Measurements from ENCODE around the gene DDX24. TPM values are rescaled to one million over a fixed set of nuclear protein-coding genes. Genes with fewer than 3 reads are reported as not detected.
A peak's percentile ranks its signal among the peaks of the same experiment; 100 is the strongest.

Gene DDX24
- total RNA-seq, 2 experiments from 2014 or later: 187 to 211 TPM

DNA sequence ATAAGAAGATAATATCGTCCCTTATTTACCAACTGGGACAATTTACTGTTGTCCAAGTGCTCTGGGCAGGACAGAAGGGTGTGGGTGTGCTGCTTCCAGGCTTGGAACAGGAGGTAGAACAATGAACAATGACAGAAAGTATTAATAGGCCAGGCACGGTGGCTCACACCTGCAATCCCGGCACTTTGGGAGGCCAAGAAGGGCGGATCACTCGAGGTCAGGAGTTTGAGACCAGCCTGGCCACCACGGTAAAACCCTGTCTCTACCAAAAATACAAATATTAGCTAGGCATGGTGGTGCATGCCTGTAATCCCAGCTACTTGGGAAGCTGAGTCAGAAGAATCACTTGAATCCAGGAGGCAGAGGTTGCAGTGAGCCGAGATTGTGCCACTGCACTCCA lies 32.1 kb upstream of the DDX24 start:
- Mint-ChIP-seq H3K4me3 (no peak overlapping the region), H3K9me3 (no peaks in the 10 kb centered on the region), H3K27me3 (no peaks in the 10 kb centered on the region), H3K27ac (peak overlapping the region; percentile 17), H3K4me1 (peaks cover 49% of the 10 kb centered on the region), H3K36me3 (ENCODE audit: low read depth) (peaks cover 4% of the 10 kb centered on the region)
- ChIA-PET CTCF (interaction anchor here (0.9 to 1.3 kb wide), 3 partner anchors 11 to 17 kb away, joined by 3 read pairs; no protein-coding TSS in a partner anchor), POLR2A (no interaction called here)
- DNase-seq: no peak

DNA sequence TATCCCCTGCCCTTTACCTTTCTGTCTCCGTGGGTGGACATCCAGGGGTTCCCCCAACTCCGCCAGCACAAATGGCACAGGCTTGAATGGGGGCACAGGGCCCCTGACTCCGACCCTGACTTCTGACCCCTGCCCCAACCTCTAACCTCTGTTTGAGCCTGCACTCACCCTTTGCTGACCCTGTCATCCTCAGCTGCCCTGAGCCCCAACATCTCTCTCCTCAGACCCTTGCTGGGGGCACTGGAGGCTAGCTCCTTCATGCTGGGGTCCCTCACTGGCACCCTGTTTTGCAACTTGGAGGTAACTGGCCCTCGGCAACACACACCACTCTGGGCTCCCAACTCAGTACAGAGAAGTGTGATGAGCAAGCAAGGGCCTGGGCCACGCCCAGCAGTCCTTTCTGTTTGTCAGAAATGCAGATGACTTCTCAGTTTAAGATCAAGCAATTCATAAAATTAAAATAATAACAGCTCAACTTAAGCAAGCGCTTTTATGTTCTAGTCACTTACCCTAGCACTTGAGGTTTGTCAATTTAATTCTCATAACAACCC lies 31.6 kb upstream of the DDX24 start:
- H3K27ac Mint-ChIP-seq: peak overlapping the region; percentile 46
- peaks cover 47% of the 10 kb centered on the region for H3K4me1 Mint-ChIP-seq
- CTCF ChIA-PET: interaction anchor here (0.9 to 1.3 kb wide), 3 partner anchors 12 to 17 kb away, joined by 3 read pairs; no protein-coding TSS in a partner anchor
- no peaks in the 10 kb centered on the region for H3K27me3 Mint-ChIP-seq
- no peaks in the 10 kb centered on the region for H3K9me3 Mint-ChIP-seq
- POLR2A ChIA-PET: no interaction called here
- H3K36me3 Mint-ChIP-seq (ENCODE audit: low read depth): peaks cover 4% of the 10 kb centered on the region
- H3K4me3 Mint-ChIP-seq: peak overlapping the region; percentile 71
- no peak for DNase-seq

DNA sequence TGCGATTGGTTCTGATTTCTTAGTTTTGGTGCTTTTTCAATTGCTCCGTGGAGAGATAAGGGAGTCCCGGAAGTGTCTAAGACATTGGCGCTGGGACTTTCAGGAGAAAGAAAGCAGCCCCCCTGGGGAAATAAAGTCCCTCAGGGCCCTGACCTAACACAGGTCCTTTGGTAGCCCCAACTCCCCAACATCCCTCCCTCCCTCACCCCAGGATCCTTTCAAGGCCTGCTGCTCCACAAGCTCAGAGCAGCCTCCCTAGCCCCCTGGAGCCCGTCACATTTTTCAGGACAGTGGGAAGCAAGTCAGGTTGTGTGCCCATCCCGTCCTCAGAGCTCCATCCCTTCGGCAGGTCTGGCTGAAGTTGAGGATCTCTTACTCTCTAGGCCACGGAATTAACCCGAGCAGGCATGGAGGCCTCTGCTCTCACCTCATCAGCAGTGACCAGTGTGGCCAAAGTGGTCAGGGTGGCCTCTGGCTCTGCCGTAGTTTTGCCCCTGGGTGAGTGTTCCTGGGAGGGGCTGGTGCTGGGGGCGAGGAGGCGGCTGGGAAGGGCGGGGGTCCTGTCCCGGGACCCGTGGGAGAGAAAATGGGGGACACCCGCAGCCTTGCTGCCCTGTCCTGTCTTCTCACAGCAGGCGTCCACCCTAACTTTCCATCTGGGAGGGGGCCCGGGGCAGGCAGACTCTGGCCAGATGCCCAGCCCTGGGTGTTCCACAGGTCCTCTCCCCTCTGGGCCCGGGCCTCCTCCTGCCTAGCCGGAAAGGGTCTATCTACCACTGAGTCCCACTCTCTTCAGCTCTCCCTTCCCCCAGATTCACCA lies 30.5 kb upstream of the DDX24 start:
- peak overlapping the region; percentile 85 for H3K27ac Mint-ChIP-seq
- H3K4me1 Mint-ChIP-seq: peaks cover 47% of the 10 kb centered on the region
- H3K4me3 Mint-ChIP-seq: peak overlapping the region; percentile 71
- DNase-seq: no peak
- ChIA-PET CTCF (interaction anchor here (1.0 to 1.1 kb wide), 2 partner anchors 11 to 25 kb away, joined by 3 to 5 read pairs; no protein-coding TSS in a partner anchor), POLR2A (no interaction called here)
- H3K9me3 Mint-ChIP-seq: no peaks in the 10 kb centered on the region
- no peaks in the 10 kb centered on the region for H3K27me3 Mint-ChIP-seq
- peaks cover 4% of the 10 kb centered on the region for H3K36me3 Mint-ChIP-seq (ENCODE audit: low read depth)

DNA sequence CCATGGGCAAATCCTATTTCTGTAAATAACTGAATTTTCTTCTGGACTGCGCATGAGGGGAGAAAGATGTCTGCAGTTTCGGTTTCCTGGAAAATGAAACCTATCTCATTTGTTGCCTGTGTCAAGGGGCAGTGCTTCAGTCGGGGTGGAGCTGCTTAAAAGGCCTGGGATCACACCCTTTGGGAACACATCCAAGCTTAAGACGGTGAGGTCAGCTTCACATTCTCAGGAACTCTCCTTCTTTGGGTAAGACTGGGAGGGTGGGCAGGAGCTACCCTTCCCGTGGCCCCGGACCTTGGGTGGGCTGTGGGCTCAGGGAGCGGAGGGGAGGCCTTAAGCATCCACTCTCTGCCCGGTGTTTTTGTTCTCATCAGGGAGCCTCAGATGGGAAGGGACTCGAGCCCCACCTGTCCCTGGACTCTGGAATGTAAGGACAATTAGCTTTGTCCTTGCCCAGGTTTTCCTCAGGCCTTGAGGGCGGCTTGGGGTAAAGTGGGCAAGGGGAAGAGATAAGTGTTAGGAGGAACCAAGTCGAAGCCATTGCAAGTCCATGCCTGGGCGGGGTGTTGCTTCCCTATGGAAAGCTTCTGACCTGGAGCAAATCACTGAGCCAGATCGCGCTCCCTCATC lies 29.7 kb upstream of the DDX24 start, which contains the start of gene IFI27:
Gene IFI27 (plus strand): TSS at position 185 of the 630 bp plus-strand sequence.
- peaks cover 47% of the 10 kb centered on the region for H3K4me1 Mint-ChIP-seq
- DNase-seq: peak; percentile 24
- no peaks in the 10 kb centered on the region for H3K27me3 Mint-ChIP-seq
- ChIA-PET POLR2A (no interaction called here), CTCF (interaction anchor here (0.6 to 1.1 kb wide), 3 partner anchors 10 to 478 kb away, joined by 3 to 5 read pairs (median 3); no protein-coding TSS in a partner anchor)
- no peaks in the 10 kb centered on the region for H3K9me3 Mint-ChIP-seq
- H3K27ac Mint-ChIP-seq: peak within 1 kb of the TSS; percentile 85
- peaks cover 4% of the 10 kb centered on the region for H3K36me3 Mint-ChIP-seq (ENCODE audit: low read depth)
- H3K4me3 Mint-ChIP-seq: peak within 1 kb of the TSS; percentile 71

DNA sequence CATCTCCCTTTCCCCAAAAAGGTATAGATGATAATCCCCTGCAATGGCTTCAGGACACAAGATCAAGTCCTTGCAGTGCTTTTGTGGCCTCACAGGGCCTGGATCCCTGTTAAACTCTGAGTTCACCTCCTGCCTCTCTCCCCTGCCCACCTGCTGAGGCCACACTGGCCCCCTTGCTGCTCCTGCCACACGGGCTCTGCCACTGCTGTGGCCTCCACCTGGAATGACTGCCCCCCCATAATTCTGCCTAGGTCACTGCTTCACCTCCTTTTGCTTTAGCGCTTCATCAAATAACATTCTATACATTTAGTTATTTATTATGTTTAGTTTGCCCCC lies 28.9 kb upstream of the DDX24 start:
- no peaks in the 10 kb centered on the region for H3K9me3 Mint-ChIP-seq
- ChIA-PET POLR2A (no interaction called here), CTCF (interaction anchor here (0.6 kb wide), 1 partner anchor 11 kb away, joined by 3 read pairs; no protein-coding TSS in a partner anchor)
- H3K27ac Mint-ChIP-seq: peak overlapping the region; percentile 85
- no peaks in the 10 kb centered on the region for H3K27me3 Mint-ChIP-seq
- DNase-seq: no peak
- no peak overlapping the region for H3K4me3 Mint-ChIP-seq
- H3K4me1 Mint-ChIP-seq: peaks cover 39% of the 10 kb centered on the region
- peaks cover 4% of the 10 kb centered on the region for H3K36me3 Mint-ChIP-seq (ENCODE audit: low read depth)

DNA sequence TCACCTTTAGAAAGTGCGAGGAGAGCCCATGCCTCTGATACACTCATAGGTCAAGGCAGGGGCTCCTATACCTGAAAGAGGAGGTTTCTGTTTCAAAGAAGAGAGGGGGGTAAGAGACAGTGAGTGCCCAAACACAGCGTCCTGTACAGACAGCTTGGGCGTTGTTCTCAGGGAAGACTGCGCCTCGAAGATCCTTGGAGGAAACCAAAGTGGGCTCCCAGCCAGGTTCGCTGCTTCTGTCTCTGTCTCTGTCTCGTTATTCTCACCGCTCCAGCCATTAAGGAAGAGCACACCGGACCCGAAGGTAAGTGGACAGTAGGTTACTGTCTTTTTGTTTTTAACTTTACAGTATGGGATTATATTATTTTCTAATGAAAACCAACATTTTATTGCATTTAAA lies 23.7 kb upstream of the DDX24 start:
- Mint-ChIP-seq H3K4me3 (no peak overlapping the region), H3K36me3 (ENCODE audit: low read depth) (peaks cover 2% of the 10 kb centered on the region), H3K27me3 (no peaks in the 10 kb centered on the region), H3K9me3 (no peaks in the 10 kb centered on the region), H3K4me1 (peaks cover 3% of the 10 kb centered on the region), H3K27ac (no peak overlapping the region)
- no peak for DNase-seq
- ChIA-PET CTCF (interaction anchor here (0.6 to 2.0 kb wide), 3 partner anchors 9 to 230 kb away, joined by 3 to 6 read pairs (median 5); no protein-coding TSS in a partner anchor), POLR2A (interaction anchor here (0.6 kb wide), 1 partner anchor 53 kb away, joined by 4 read pairs; no protein-coding TSS in a partner anchor)

DNA sequence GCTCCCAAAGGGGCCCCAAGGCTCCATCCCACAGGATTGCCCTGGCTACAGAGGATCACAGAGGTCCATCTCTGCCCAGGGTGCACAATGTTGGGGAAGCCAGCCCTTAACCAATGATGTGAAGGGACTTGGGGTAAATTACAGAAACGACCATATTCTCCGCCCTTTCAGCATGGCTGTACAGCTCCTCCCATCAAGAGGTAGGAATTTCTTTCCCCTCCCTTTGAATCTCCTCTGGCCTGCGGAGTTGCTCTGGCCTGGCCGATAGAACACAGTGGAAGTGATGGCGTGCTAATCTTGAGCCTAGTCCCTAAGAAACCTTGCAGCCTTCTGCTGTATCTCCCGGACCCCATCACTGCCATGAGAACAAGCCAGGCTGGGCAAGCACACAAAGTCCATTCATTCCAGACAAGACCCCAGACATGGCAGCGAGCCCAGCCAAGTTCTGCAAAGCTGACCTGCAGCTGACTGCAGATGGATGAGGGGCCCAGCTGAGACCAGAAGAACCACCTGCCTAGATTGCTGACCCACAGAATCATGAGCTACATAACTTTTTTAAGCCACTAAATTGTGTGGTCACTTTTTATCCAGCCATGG lies 22.6 kb upstream of the DDX24 start:
- Mint-ChIP-seq H3K4me3 (no peak overlapping the region), H3K4me1 (no peaks in the 10 kb centered on the region), H3K36me3 (ENCODE audit: low read depth) (peaks cover 5% of the 10 kb centered on the region), H3K27me3 (no peaks in the 10 kb centered on the region), H3K9me3 (no peaks in the 10 kb centered on the region), H3K27ac (no peak overlapping the region)
- no peak for DNase-seq
- ChIA-PET POLR2A (interaction anchor here (0.6 kb wide), 1 partner anchor 10 kb away, joined by 3 read pairs; no protein-coding TSS in a partner anchor), CTCF (interaction anchor here (1.0 to 2.0 kb wide), 3 partner anchors 8 to 22 kb away, joined by 4 to 6 read pairs (median 5); partner anchors contain the start of genes DDX24 and IFI27L1)

DNA sequence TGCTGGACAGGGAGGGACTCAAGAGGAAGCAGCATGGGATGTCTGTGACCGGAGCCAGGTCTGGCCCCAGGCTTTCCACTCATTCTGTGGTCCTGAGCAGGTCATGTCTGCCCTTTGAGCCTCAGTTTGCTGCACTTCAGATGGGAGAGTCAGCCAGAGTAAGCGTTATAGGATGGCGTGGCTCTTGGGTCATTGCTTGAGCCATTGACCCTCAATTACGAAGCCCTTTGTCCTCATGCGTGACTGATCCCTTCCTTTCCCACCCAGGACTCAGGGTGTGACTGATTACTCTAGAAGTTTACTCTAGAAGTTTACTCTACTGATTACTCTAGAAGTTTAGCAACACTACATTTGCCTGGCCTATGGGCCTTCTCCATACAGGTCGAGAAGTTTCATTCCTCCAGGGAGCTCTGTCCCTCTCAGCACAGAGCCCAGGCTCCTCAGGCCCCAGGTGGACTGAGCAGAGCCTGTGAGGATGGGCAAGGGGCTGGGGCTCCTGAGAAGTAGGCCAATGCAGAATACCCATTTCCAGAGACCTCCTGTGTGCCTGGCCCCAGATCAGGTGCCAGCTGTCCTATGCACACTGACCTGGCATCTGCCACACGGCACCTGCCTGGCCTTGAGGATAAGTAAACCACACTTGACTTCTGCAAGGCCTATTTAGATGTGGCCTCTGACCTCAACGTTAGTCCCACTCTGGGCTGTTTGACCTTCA lies 21.9 kb upstream of the DDX24 start:
- Mint-ChIP-seq H3K27ac (no peak overlapping the region), H3K27me3 (no peaks in the 10 kb centered on the region), H3K9me3 (no peaks in the 10 kb centered on the region), H3K36me3 (ENCODE audit: low read depth) (peaks cover 4% of the 10 kb centered on the region), H3K4me3 (no peak overlapping the region), H3K4me1 (no peaks in the 10 kb centered on the region)
- ChIA-PET CTCF (interaction anchor here (1.2 to 2.0 kb wide), 2 partner anchors 12 to 21 kb away, joined by 4 to 6 read pairs; partner anchors contain the start of genes DDX24 and IFI27L1), POLR2A (interaction anchor here (0.6 kb wide), 1 partner anchor 11 kb away, joined by 3 read pairs; no protein-coding TSS in a partner anchor)
- DNase-seq: no peak

DNA sequence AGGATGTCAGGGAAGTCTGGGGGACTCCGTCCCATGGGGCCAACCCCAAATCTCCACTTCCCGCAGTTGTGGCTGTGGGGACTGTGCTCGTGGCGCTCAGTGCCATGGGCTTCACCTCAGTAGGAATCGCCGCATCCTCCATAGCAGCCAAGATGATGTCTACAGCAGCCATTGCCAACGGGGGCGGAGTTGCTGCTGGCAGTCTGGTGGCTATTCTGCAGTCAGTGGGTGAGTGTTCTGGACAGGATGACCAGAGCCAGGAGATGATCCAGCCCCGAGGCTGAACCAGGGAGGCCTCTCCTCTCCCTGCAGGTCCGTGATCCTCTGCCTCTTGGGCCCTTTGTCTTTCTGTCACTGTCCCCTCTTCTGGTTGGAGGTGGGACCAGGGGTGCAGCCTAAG lies 20.7 kb upstream of the DDX24 start:
- H3K27me3 Mint-ChIP-seq: no peaks in the 10 kb centered on the region
- no peak for DNase-seq
- no peak overlapping the region for H3K4me3 Mint-ChIP-seq
- H3K36me3 Mint-ChIP-seq (ENCODE audit: low read depth): peaks cover 6% of the 10 kb centered on the region
- CTCF ChIA-PET: no interaction called here
- H3K9me3 Mint-ChIP-seq: no peaks in the 10 kb centered on the region
- H3K4me1 Mint-ChIP-seq: no peaks in the 10 kb centered on the region
- no peak overlapping the region for H3K27ac Mint-ChIP-seq
- POLR2A ChIA-PET: no interaction called here

DNA sequence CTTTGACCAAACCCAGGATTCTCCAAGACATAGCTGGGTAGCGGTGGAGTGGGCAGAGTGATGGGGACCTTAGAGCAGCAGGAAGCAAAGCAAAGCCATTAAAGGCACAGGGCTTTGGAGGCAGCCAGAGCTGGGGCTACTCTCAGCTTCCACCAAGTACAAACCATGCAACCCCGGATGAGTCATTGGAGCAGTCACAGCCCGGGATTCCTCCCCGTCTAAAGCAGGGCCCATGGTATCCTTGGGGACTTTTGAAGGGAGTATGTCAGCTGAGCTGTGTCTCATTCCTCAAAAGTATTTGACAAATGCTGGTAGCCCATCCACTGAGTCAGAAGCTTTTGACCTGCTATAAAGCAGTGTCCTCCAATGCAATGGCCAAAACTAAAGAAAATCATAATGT lies 19.8 kb upstream of the DDX24 start:
- peaks cover 6% of the 10 kb centered on the region for H3K36me3 Mint-ChIP-seq (ENCODE audit: low read depth)
- H3K27ac Mint-ChIP-seq: no peak overlapping the region
- no peaks in the 10 kb centered on the region for H3K27me3 Mint-ChIP-seq
- CTCF ChIA-PET: interaction anchor here (0.6 to 1.2 kb wide), 2 partner anchors 10 to 17 kb away, joined by 3 read pairs; no protein-coding TSS in a partner anchor
- no peaks in the 10 kb centered on the region for H3K4me1 Mint-ChIP-seq
- no peak for DNase-seq
- H3K9me3 Mint-ChIP-seq: no peaks in the 10 kb centered on the region
- POLR2A ChIA-PET: no interaction called here
- no peak overlapping the region for H3K4me3 Mint-ChIP-seq

DNA sequence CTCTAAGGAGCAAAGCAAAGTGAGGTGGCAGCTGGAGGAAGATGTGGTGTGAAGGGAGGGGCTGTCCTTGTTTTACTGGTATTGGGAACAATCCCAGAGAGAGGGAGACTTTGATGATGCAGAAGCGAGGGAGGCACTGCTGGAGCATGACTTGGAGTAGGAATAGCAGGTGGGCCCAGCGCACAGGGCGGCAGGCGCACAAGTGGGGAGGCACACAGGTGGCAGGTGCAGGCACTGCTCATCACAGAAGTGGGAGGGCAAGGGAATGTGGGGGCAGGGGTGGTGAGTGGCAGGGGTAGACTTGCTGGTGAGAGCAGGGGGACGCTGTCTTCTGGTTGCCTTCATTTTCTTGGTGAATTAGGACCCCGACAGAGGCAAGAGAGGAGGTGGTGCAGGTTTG lies 18.0 kb upstream of the DDX24 start:
- no peaks in the 10 kb centered on the region for H3K9me3 Mint-ChIP-seq
- no peaks in the 10 kb centered on the region for H3K27me3 Mint-ChIP-seq
- ChIA-PET CTCF (interaction anchor here (1.2 kb wide), 1 partner anchor 10 kb away, joined by 3 read pairs; no protein-coding TSS in a partner anchor), POLR2A (interaction anchor here (0.6 kb wide), 1 partner anchor 568 kb away, joined by 3 read pairs; no protein-coding TSS in a partner anchor)
- H3K4me1 Mint-ChIP-seq: no peaks in the 10 kb centered on the region
- no peak overlapping the region for H3K27ac Mint-ChIP-seq
- no peak overlapping the region for H3K4me3 Mint-ChIP-seq
- DNase-seq: no peak
- H3K36me3 Mint-ChIP-seq (ENCODE audit: low read depth): peaks cover 10% of the 10 kb centered on the region
